H1 (cell line): Measurements from ENCODE around the gene GRIK1. TPM values are rescaled to one million over a fixed set of nuclear protein-coding genes. Genes with fewer than 3 reads are reported as not detected.

Source experiments
- CTCF ChIA-PET: fragments of 300-600 bp; sonication (Branson Sonifier 250); formaldehyde crosslinking; loops from one replicate; lab custom pipeline; 2021; ENCODE audit not compliant: partially characterized antibody; lab: Charles Lee
- POLR2A ChIA-PET: fragments of 300-600 bp; sonication (Branson Sonifier 250); formaldehyde crosslinking; loops from one replicate; lab custom pipeline; 2021; ENCODE audit warnings: inconsistent platforms; ENCODE audit not compliant: partially characterized antibody; lab: Charles Lee
- DNase-seq, 2 experiments: peaks; one replicate each; pipeline versions ENCODE4 v3.0.0 to v3.0.0-alpha.2; 2010 to 2022; ENCODE audit warnings: low spot score in 2 of 2, low read depth in 1 of 2, mixed read lengths in 1 of 2
- FAIRE-seq: peaks from 2 replicates; lab custom pipeline; 2011; peaks lifted over from hg19 to GRCh38; lab: Jason Lieb, UNC
- H2AFZ ChIP-seq: 2 replicates; pipeline ENCODE4 v1.8.1; 2012; ENCODE audit warnings: low read length, inconsistent platforms
- H2AK5ac ChIP-seq: 2 replicates; pipeline ENCODE4 v1.6.1; 2013; ENCODE audit warnings: low read depth, low read length
- H2BK120ac ChIP-seq: replicated peaks from 2 replicates; pipeline ENCODE3; 2013; ENCODE audit warnings: low read depth, low read length, inconsistent platforms
- H2BK12ac ChIP-seq: 2 replicates; pipeline ENCODE4 v1.6.1; 2013; ENCODE audit warnings: low read depth, low read length
- H2BK15ac ChIP-seq: 2 replicates; pipeline ENCODE4 v1.6.1; 2013; ENCODE audit warnings: low read length
- H2BK20ac ChIP-seq: 2 replicates; pipeline ENCODE4 v1.6.1; 2013; ENCODE audit warnings: low read length
- H2BK5ac ChIP-seq: 2 replicates; pipeline ENCODE4 v1.6.1; 2013; ENCODE audit warnings: low read depth, low read length
- H3K14ac ChIP-seq: 2 replicates; pipeline ENCODE4 v1.6.1; 2013; ENCODE audit warnings: inconsistent platforms; ENCODE audit not compliant: insufficient read length
- H3K18ac ChIP-seq: 2 replicates; pipeline ENCODE4 v1.6.1; 2013; ENCODE audit warnings: low read length; ENCODE audit errors: extremely low read depth
- H3K23ac ChIP-seq: 2 replicates; pipeline ENCODE4 v1.6.1; 2013; ENCODE audit warnings: inconsistent platforms; ENCODE audit not compliant: insufficient read length
- H3K23me2 ChIP-seq: 2 replicates; pipeline ENCODE4 v1.6.1; 2013; ENCODE audit warnings: low read depth, low read length
- H3K27ac ChIP-seq: 2 replicates; pipeline ENCODE4 v1.6.1; 2011; ENCODE audit warnings: low read depth, low read length, inconsistent platforms
- H3K27me3 ChIP-seq, 4 experiments: replicated peaks in 1 of 4; 1 replicate in 1 of 4; 2 replicates in 3 of 4; pipeline versions ENCODE4 v1.6.1 to v1.8.1; 2011 to 2013; ENCODE audit warnings: low read length in 3 of 4, mild to moderate bottlenecking in 3 of 4, inconsistent platforms in 2 of 4, mixed read lengths in 2 of 4, moderate library complexity in 1 of 4; ENCODE audit not compliant: control insufficient read depth in 3 of 4, insufficient read depth in 3 of 4; ENCODE audit errors: extremely low read depth in 1 of 4
- H3K36me3 ChIP-seq, 4 experiments: 2 replicates each; pipeline versions ENCODE4 v1.6.1 to v1.8.1; 2011 to 2013; ENCODE audit warnings: mild to moderate bottlenecking in 4 of 4, low read length in 3 of 4, moderate library complexity in 2 of 4, control low read depth in 1 of 4, inconsistent platforms in 1 of 4; ENCODE audit not compliant: insufficient read depth in 4 of 4, control insufficient read depth in 2 of 4
- H3K4ac ChIP-seq: replicated peaks from 2 replicates; pipeline ENCODE3; 2013; ENCODE audit warnings: low read length, low read depth, mixed read lengths, inconsistent platforms; ENCODE audit not compliant: insufficient read length
- H3K4me1 ChIP-seq, 4 experiments: replicated peaks in 1 of 4; 1 replicate in 1 of 4; 2 replicates in 3 of 4; pipeline versions ENCODE4 v1.6.1 to v1.8.1; 2011 to 2013; ENCODE audit warnings: low read length in 3 of 4, inconsistent platforms in 2 of 4, mixed read lengths in 1 of 4; ENCODE audit not compliant: insufficient read depth in 4 of 4, control insufficient read depth in 3 of 4
- H3K4me2 ChIP-seq, 2 experiments: 2 replicates each; pipeline versions ENCODE4 v1.6.1 to v1.8.1; 2011 to 2013; ENCODE audit warnings: low read depth in 2 of 2, low read length in 2 of 2, control low read depth in 1 of 2, inconsistent platforms in 1 of 2, mild to moderate bottlenecking in 1 of 2; ENCODE audit not compliant: insufficient read depth in 1 of 2
- H3K4me3 ChIP-seq, 4 experiments: fragments of 200-600, 300-600 bp in 1 of 4; sonication (generic), shearing (Covaris generic), sonication (Bioruptor Twin) in 1 of 4; 2 replicates each; pipeline versions ENCODE4 v1.5.1 to v1.8.1; 2011 to 2016; ENCODE audit warnings: low read length in 4 of 4, low read depth in 3 of 4, control low read depth in 2 of 4, inconsistent platforms in 2 of 4, mild to moderate bottlenecking in 2 of 4, mixed read lengths in 1 of 4, moderate library complexity in 1 of 4; ENCODE audit not compliant: insufficient read depth in 2 of 4; ENCODE audit errors: extremely low read depth in 1 of 4
- H3K56ac ChIP-seq: replicated peaks from 2 replicates; pipeline ENCODE3; 2013; ENCODE audit warnings: low read depth, mild to moderate bottlenecking, mixed read lengths, low read length, inconsistent platforms; ENCODE audit not compliant: insufficient read length
- H3K79me1 ChIP-seq: 2 replicates; pipeline ENCODE4 v1.6.1; 2013; ENCODE audit warnings: low read depth, low read length, control low read depth
- H3K79me2 ChIP-seq, 2 experiments: 2 replicates each; pipeline versions ENCODE4 v1.6.1 to v1.8.1; 2012 to 2013; ENCODE audit warnings: low read length in 2 of 2, mild to moderate bottlenecking in 2 of 2, inconsistent platforms in 1 of 2; ENCODE audit not compliant: insufficient read depth in 2 of 2, control insufficient read depth in 1 of 2
- H3K9ac ChIP-seq, 4 experiments: replicated peaks in 1 of 4; 1 replicate in 1 of 4; 2 replicates in 3 of 4; pipeline versions ENCODE4 v1.6.1 to v1.8.1; 2011 to 2013; ENCODE audit warnings: low read depth in 3 of 4, low read length in 3 of 4, control low read depth in 2 of 4, mild to moderate bottlenecking in 2 of 4, moderate library complexity in 2 of 4, inconsistent platforms in 1 of 4; ENCODE audit errors: extremely low read depth in 1 of 4
- H3K9me3 ChIP-seq, 2 experiments: 2 replicates each; pipeline versions ENCODE4 v1.6.1 to v1.8.1; 2012 to 2013; ENCODE audit warnings: mild to moderate bottlenecking in 2 of 2, moderate library complexity in 2 of 2, control low read depth in 1 of 2, inconsistent platforms in 1 of 2, low read depth in 1 of 2, low read length in 1 of 2, mixed read lengths in 1 of 2; ENCODE audit not compliant: insufficient read depth in 2 of 2
- H4K20me1 ChIP-seq, 2 experiments: replicated peaks in 1 of 2; 2 replicates each; pipeline versions ENCODE3 to v1.8.1; 2011 to 2013; ENCODE audit warnings: inconsistent platforms in 2 of 2, low read length in 2 of 2, mild to moderate bottlenecking in 1 of 2; ENCODE audit not compliant: insufficient read depth in 2 of 2, control insufficient read depth in 1 of 2
- H4K5ac ChIP-seq: 2 replicates; pipeline ENCODE4 v1.6.1; 2013; ENCODE audit warnings: low read length, low read depth, mixed read lengths, inconsistent platforms; ENCODE audit not compliant: insufficient read length
- H4K8ac ChIP-seq: 2 replicates; pipeline ENCODE4 v1.8.0; 2013; ENCODE audit warnings: mild to moderate bottlenecking, moderate library complexity, low read length, inconsistent platforms; ENCODE audit not compliant: insufficient read depth; ENCODE audit errors: extremely low read depth
- H4K91ac ChIP-seq: replicated peaks from 2 replicates; pipeline ENCODE3; 2013; ENCODE audit warnings: low read length, mixed read lengths, inconsistent platforms; ENCODE audit not compliant: insufficient read length
- ASH2L ChIP-seq: fragments of 200-600, 300-600 bp; sonication (generic); IDR thresholded peaks from one replicate; pipeline ENCODE4 v1.7.1; 2017; ENCODE audit warnings: low read length
- CBX8 ChIP-seq: fragments of 300-800, 300-1000 bp; sonication (generic); IDR thresholded peaks from 2 replicates; pipeline ENCODE4 v1.7.1; 2016; ENCODE audit warnings: low read depth, low read length, borderline replicate concordance
- KDM5A ChIP-seq: fragments of 200-600 bp; IDR thresholded peaks from 2 replicates; pipeline ENCODE4 v1.7.1; 2012; ENCODE audit warnings: mild to moderate bottlenecking, low read length, inconsistent platforms, mixed read lengths
- MAFK ChIP-seq: IDR thresholded peaks from 2 replicates; pipeline ENCODE4 v1.6.1; 2012; ENCODE audit warnings: low read depth, mild to moderate bottlenecking, improper control_type of control experiment, low read length
- RAD21 ChIP-seq, 2 experiments: IDR thresholded peaks in 1 of 2; conservative IDR thresholded peaks in 1 of 2; 2 replicates each; pipeline ENCODE4 v1.6.1; 2011; ENCODE audit warnings: low read depth in 2 of 2, low read length in 2 of 2, improper control_type of control experiment in 1 of 2, inconsistent platforms in 1 of 2, mild to moderate bottlenecking in 1 of 2, moderate library complexity in 1 of 2
- SP2 ChIP-seq: IDR thresholded peaks from 2 replicates; pipeline ENCODE4 v1.6.1; 2012; ENCODE audit warnings: mild to moderate bottlenecking, low read length, inconsistent platforms
- YY1 ChIP-seq: IDR thresholded peaks from 2 replicates; pipeline ENCODE4 v1.6.1; 2011; ENCODE audit warnings: low read depth, mild to moderate bottlenecking, low read length
- WGBS, 2 experiments: shearing (Covaris generic) in 1 of 2; methylation state at CpG; one replicate each; pipeline versions ENCODE4 v1.1.6 to v1.1.7; 2013 to 2015; ENCODE audit warnings: low lambda C conversion rate in 2 of 2, mixed read lengths in 2 of 2, inconsistent platforms in 1 of 2, low coverage in 1 of 2, missing lambda C conversion rate in 1 of 2; ENCODE audit not compliant: insufficient replicate concordance in 2 of 2, insufficient coverage in 1 of 2, insufficient read length in 1 of 2; ENCODE audit errors: extremely low coverage in 1 of 2, missing lambda C conversion rate in 1 of 2; 5-methylcytosine and 5-hydroxymethylcytosine counted together
- polyA plus RNA-seq, 7 experiments: library from polyadenylated mRNA; depleted of rRNA in 3 of 7; stranded (reverse) in 5 of 7; unstranded in 2 of 7; fragments of >200 nt in 5 of 7; fragments of 200-250 nt in 2 of 7; gene quantifications; 1 replicate in 5 of 7; 2 replicates in 1 of 7; 4 replicates in 1 of 7; pipeline versions ENCODE4 v1.2.1 to v1.2.3, GENCODE V29; 2011 to 2013; ENCODE audit warnings: missing spikeins in 2 of 7, mixed read lengths in 2 of 7
- total RNA-seq: library from RNA; stranded (reverse); fragmentation: NEBNext Ultra II Directional; extraction: Animal tissue kit (Norgen Biotek cat#: 25700); gene quantifications from 2 replicates; pipeline ENCODE4 v1.2.1, GENCODE V29; 2021

Gene GRIK1
- total and polyA plus RNA-seq, 2 of the 8 experiments (the other 6 are each of a cell fraction or from before 2014, with no cell fraction given), result 0.11 to 0.32 TPM

GRCh38 chr21:29513535-29513934, 426.3 kb downstream of the GRIK1 start:
- Histone ChIP-seq H2AK5ac (no peak overlapping the region), H2BK12ac (no peak overlapping the region), H2BK20ac (no peak overlapping the region), H4K20me1 (no peaks in the 10 kb centered on the region)
- TF ChIP-seq CBX8, result no peak
- TF ChIP-seq RAD21 (IDR thresholded peaks at IDR 0.05 in 1 of 2, conservative IDR thresholded peaks at IDR 0.05 in 1 of 2; ENCODE audit: low read depth in 2 of 2, low read length in 2 of 2), result no peak
- TF ChIP-seq KDM5A, result no peak
- no peak for TF ChIP-seq YY1
- no peak for TF ChIP-seq MAFK
- TF ChIP-seq SP2, result no peak
- no peak for TF ChIP-seq ASH2L
- TF ChIP-seq, all 59 proteins: peak for 0
- H3K4me2 ChIP-seq, result no peak overlapping the region
- no peak overlapping the region for H4K5ac ChIP-seq
- no peak overlapping the region for H3K4me3 ChIP-seq
- H3K9ac ChIP-seq, result no peak overlapping the region
- H4K8ac ChIP-seq, result no peak overlapping the region
- DNase-seq, result no peak
- no peaks in the 10 kb centered on the region for H3K36me3 ChIP-seq
- no peak overlapping the region for H2AFZ ChIP-seq
- no peak overlapping the region for H4K91ac ChIP-seq
- no peaks in the 10 kb centered on the region for H3K4me1 ChIP-seq
- H3K23me2 ChIP-seq, result no peaks in the 10 kb centered on the region
- no peak for FAIRE-seq
- H2BK15ac ChIP-seq, result no peak overlapping the region
- no peaks in the 10 kb centered on the region for H3K27me3 ChIP-seq
- H3K14ac ChIP-seq, result no peak overlapping the region
- no peak overlapping the region for H3K56ac ChIP-seq
- H3K79me2 ChIP-seq, result no peaks in the 10 kb centered on the region
- H3K27ac ChIP-seq, result no peak overlapping the region
- no peaks in the 10 kb centered on the region for H3K79me1 ChIP-seq
- H3K4ac ChIP-seq, result no peak overlapping the region
- 88% methylated on average over 1 of the region's 1 CpG; no CpG with 5 or more reads in 1 of the 2 experiments for WGBS, 2 experiments
- ChIA-PET POLR2A (no interaction called here), CTCF (interaction anchor here (1.2 kb wide), 1 partner anchor 14 kb away, joined by 3 read pairs; no protein-coding TSS in a partner anchor)
- no peak overlapping the region for H3K18ac ChIP-seq
- no peak overlapping the region for H2BK5ac ChIP-seq
- H2BK120ac ChIP-seq, result no peak overlapping the region
- H3K23ac ChIP-seq, result no peak overlapping the region
- H3K9me3 ChIP-seq, result peaks cover 3 to 9% of the 10 kb centered on the region in 2 experiments; a peak in 2 of 4 replicates
